ENCODE data around the gene TMEM86A.

Gene TMEM86A

GRCh38 chr11:18710545-18710944, 12.0 kb downstream of the TMEM86A start:
- H3K27me3 ChIP-seq = peaks cover 10 to 25% (median 19%) of the 10 kb centered on the region in 11 experiments
- no peak overlapping the region for H3K4me3 ChIP-seq
- no peak overlapping the region for H3K4me2 ChIP-seq
- H3K9me3 ChIP-seq (replicated peaks in 1 of 11) = no peaks in the 10 kb centered on the region; a peak in 2 of 22 replicates
- peaks cover 5 to 14% (median 11%) of the 10 kb centered on the region in 10 experiments; a peak in 16 of 20 replicates for H3K4me1 ChIP-seq
- no peaks in the 10 kb centered on the region for H3K36me3 ChIP-seq
- H3K27ac ChIP-seq = no peak overlapping the region
- no peak overlapping the region for H3K9ac ChIP-seq
- no peaks in the 10 kb centered on the region; a peak in 2 of 22 replicates for H4K20me1 ChIP-seq
- no peak for TF ChIP-seq Cebpa-rat (IDR thresholded peaks at IDR 0.05)

- no peak for TF ChIP-seq Cebpa-rat (IDR thresholded peaks at IDR 0.05)
- H3K27ac ChIP-seq = no peak overlapping the region
- H3K9me3 ChIP-seq (replicated peaks in 1 of 11) = no peaks in the 10 kb centered on the region
- H3K4me1 ChIP-seq = no peaks in the 10 kb centered on the region
- H4K20me1 ChIP-seq = no peaks in the 10 kb centered on the region
- no peak overlapping the region for H3K4me2 ChIP-seq
- no peaks in the 10 kb centered on the region for H3K36me3 ChIP-seq
- no peak overlapping the region for H3K9ac ChIP-seq
- H3K27me3 ChIP-seq = no peaks in the 10 kb centered on the region
- H3K4me3 ChIP-seq = no peak overlapping the region
Measured at GRCh38 chr11:18713646-18714442, 15.3 kb downstream of the TMEM86A start.

GRCh38 chr11:18714443-18714780, 15.8 kb downstream of the TMEM86A start:
- Histone ChIP-seq H3K9me3 (replicated peaks in 1 of 11) (no peaks in the 10 kb centered on the region), H3K4me2 (no peak overlapping the region), H3K27me3 (no peaks in the 10 kb centered on the region), H3K36me3 (no peaks in the 10 kb centered on the region), H3K9ac (no peak overlapping the region), H3K4me3 (no peak overlapping the region), H3K4me1 (no peaks in the 10 kb centered on the region), H3K27ac (no peak overlapping the region), H4K20me1 (no peaks in the 10 kb centered on the region)
- TF ChIP-seq Cebpa-rat (IDR thresholded peaks at IDR 0.05) = no peak

- H3K27me3 ChIP-seq = no peaks in the 10 kb centered on the region
- no peak overlapping the region for H3K9ac ChIP-seq
- H3K4me2 ChIP-seq = no peak overlapping the region
- TF ChIP-seq Cebpa-rat (IDR thresholded peaks at IDR 0.05) = no peak
- H3K27ac ChIP-seq = no peak overlapping the region
- no peaks in the 10 kb centered on the region for H4K20me1 ChIP-seq
- no peaks in the 10 kb centered on the region for H3K36me3 ChIP-seq
- no peak overlapping the region for H3K4me3 ChIP-seq
- peaks cover 0 to under 1% (median 0%) of the 10 kb centered on the region in 10 experiments; a peak in 2 of 20 replicates for H3K4me1 ChIP-seq
- no peaks in the 10 kb centered on the region for H3K9me3 ChIP-seq (replicated peaks in 1 of 11)
Measured at GRCh38 chr11:18715476-18715875, 16.9 kb downstream of the TMEM86A start.

GRCh38 chr11:18720091-18720807, 21.7 kb downstream of the TMEM86A start:
- Histone ChIP-seq H3K9me3 (replicated peaks in 1 of 11) (no peaks in the 10 kb centered on the region), H3K4me2 (peak overlapping the region in 10 of 11 experiments; percentile 93 to 100 (median 95); a peak in 21 of 22 replicates), H3K36me3 (no peaks in the 10 kb centered on the region), H3K27me3 (no peaks in the 10 kb centered on the region), H4K20me1 (no peaks in the 10 kb centered on the region), H3K4me1 (peaks cover 4 to 21% (median 11%) of the 10 kb centered on the region in 10 experiments; a peak in 16 of 20 replicates), H3K9ac (peak overlapping the region in 3 of 11 experiments; percentile 81 to 83 (median 82); a peak in 4 of 22 replicates), H3K27ac (no peak overlapping the region), H3K4me3 (peak overlapping the region in 3 of 10 experiments; percentile 73 to 78 (median 73); a peak in 2 of 20 replicates)
- no peak for TF ChIP-seq Cebpa-rat (IDR thresholded peaks at IDR 0.05)

GRCh38 chr11:18720808-18721560, 22.4 kb downstream of the TMEM86A start:
- peak overlapping the region; percentile 93 to 100 (median 94) for H3K4me2 ChIP-seq
- H3K9me3 ChIP-seq (replicated peaks in 1 of 11) = no peaks in the 10 kb centered on the region
- peaks cover 4 to 23% (median 11%) of the 10 kb centered on the region in 10 experiments; a peak in 16 of 20 replicates for H3K4me1 ChIP-seq
- TF ChIP-seq Cebpa-rat (IDR thresholded peaks at IDR 0.05) = no peak
- H3K4me3 ChIP-seq = peak overlapping the region; percentile 51 to 78 (median 73)
- H3K36me3 ChIP-seq = no peaks in the 10 kb centered on the region
- H3K27ac ChIP-seq = peak overlapping the region in 10 of 11 experiments; percentile 13 to 85 (median 76); a peak in 18 of 22 replicates
- peak overlapping the region; percentile 46 to 85 (median 81) for H3K9ac ChIP-seq
- no peaks in the 10 kb centered on the region for H4K20me1 ChIP-seq
- H3K27me3 ChIP-seq = no peaks in the 10 kb centered on the region

- peaks cover 4 to 30% (median 13%) of the 10 kb centered on the region in 10 experiments; a peak in 16 of 20 replicates for H3K4me1 ChIP-seq
- H4K20me1 ChIP-seq = no peaks in the 10 kb centered on the region
- no peak for TF ChIP-seq Cebpa-rat (IDR thresholded peaks at IDR 0.05)
- H3K9me3 ChIP-seq (replicated peaks in 1 of 11) = no peaks in the 10 kb centered on the region
- peak overlapping the region in 10 of 11 experiments; percentile 13 to 85 (median 76); a peak in 19 of 22 replicates for H3K27ac ChIP-seq
- peak overlapping the region; percentile 51 to 78 (median 73) for H3K4me3 ChIP-seq
- H3K9ac ChIP-seq = peak overlapping the region; percentile 46 to 85 (median 81)
- no peaks in the 10 kb centered on the region for H3K36me3 ChIP-seq
- H3K4me2 ChIP-seq = peak overlapping the region; percentile 93 to 100 (median 94)
- H3K27me3 ChIP-seq = no peaks in the 10 kb centered on the region
Measured at GRCh38 chr11:18721561-18722292, 23.1 kb downstream of the TMEM86A start.

GRCh38 chr11:18722293-18722637, 23.7 kb downstream of the TMEM86A start:
- peak overlapping the region in 8 of 11 experiments; percentile 76 to 85 (median 82); a peak in 14 of 22 replicates for H3K9ac ChIP-seq

More at GRCh38 chr11:18722293-18722637, 23.7 kb downstream of the TMEM86A start:
- Histone ChIP-seq H3K4me3 (peak overlapping the region; percentile 51 to 78 (median 73); a peak in 18 of 20 replicates), H3K27me3 (no peaks in the 10 kb centered on the region), H3K9me3 (replicated peaks in 1 of 11) (no peaks in the 10 kb centered on the region), H3K4me1 (peaks cover 4 to 32% (median 14%) of the 10 kb centered on the region in 10 experiments; a peak in 16 of 20 replicates), H3K4me2 (peak overlapping the region; percentile 93 to 100 (median 94)), H3K27ac (peak overlapping the region in 3 of 11 experiments; percentile 74 to 81 (median 79); a peak in 3 of 22 replicates), H3K36me3 (no peaks in the 10 kb centered on the region), H4K20me1 (no peaks in the 10 kb centered on the region)
- TF ChIP-seq Cebpa-rat (IDR thresholded peaks at IDR 0.05) = no peak
